Measurements from ENCODE around the gene TRERF1.

DNA sequence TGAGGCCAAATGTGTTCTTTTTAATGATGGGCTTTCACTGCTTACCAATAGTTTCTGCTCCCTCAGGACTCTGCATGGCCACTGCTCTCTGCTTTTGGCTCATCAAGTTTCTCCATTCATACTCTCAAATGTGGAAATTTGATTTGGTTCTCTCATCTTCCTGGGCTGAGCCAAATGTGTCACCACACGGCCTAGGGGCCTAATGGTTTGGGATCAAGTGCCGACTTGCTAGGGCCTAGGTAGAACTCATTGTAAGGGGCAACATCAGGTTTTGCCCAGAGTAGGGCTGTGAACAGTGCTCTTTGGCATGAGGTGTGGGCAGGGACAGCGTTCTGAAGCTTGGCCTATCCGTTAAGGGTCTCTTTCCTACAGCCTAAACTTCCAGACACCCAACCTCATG, 230.2 kb downstream of the TRERF1 start:
- TF ChIP-seq, protein P1, sequence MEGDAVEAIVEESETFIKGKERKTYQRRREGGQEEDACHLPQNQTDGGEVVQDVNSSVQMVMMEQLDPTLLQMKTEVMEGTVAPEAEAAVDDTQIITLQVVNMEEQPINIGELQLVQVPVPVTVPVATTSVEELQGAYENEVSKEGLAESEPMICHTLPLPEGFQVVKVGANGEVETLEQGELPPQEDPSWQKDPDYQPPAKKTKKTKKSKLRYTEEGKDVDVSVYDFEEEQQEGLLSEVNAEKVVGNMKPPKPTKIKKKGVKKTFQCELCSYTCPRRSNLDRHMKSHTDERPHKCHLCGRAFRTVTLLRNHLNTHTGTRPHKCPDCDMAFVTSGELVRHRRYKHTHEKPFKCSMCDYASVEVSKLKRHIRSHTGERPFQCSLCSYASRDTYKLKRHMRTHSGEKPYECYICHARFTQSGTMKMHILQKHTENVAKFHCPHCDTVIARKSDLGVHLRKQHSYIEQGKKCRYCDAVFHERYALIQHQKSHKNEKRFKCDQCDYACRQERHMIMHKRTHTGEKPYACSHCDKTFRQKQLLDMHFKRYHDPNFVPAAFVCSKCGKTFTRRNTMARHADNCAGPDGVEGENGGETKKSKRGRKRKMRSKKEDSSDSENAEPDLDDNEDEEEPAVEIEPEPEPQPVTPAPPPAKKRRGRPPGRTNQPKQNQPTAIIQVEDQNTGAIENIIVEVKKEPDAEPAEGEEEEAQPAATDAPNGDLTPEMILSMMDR (IDR thresholded peaks at IDR 0.05), result no peak
- TF ChIP-seq POLR2A (IDR thresholded peaks at IDR 0.05), result no peak

Data from thyroid gland (tissue), 4 donors.